ENCODE results near the gene C1orf174. TPM values are rescaled to one million over a fixed set of nuclear protein-coding genes. Genes with fewer than 3 reads are reported as not detected.

The C1orf174 gene
- total and polyA plus RNA-seq, 2 of the 13 experiments (the other 11 are each of a cell fraction or from before 2014, with no cell fraction given), result 21.6 to 31.4 TPM

DNA sequence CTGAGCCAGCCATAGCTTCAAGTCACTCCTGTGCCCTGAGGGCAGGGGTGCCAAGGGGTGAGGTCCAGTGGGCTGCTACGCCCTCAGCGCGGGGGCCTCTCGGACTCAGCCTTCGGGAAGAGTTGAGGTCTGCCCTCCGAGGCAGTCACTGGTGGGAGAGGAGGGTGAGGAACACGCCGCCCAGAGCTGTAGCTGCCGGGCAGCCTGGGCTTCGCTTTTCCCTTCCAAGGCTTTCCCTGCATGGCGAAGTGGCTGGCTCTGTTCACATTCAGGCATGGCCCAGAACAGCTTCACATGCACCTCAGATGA, 43.0 kb upstream of the C1orf174 start (continued):
- TF ChIP-seq, protein P1, sequence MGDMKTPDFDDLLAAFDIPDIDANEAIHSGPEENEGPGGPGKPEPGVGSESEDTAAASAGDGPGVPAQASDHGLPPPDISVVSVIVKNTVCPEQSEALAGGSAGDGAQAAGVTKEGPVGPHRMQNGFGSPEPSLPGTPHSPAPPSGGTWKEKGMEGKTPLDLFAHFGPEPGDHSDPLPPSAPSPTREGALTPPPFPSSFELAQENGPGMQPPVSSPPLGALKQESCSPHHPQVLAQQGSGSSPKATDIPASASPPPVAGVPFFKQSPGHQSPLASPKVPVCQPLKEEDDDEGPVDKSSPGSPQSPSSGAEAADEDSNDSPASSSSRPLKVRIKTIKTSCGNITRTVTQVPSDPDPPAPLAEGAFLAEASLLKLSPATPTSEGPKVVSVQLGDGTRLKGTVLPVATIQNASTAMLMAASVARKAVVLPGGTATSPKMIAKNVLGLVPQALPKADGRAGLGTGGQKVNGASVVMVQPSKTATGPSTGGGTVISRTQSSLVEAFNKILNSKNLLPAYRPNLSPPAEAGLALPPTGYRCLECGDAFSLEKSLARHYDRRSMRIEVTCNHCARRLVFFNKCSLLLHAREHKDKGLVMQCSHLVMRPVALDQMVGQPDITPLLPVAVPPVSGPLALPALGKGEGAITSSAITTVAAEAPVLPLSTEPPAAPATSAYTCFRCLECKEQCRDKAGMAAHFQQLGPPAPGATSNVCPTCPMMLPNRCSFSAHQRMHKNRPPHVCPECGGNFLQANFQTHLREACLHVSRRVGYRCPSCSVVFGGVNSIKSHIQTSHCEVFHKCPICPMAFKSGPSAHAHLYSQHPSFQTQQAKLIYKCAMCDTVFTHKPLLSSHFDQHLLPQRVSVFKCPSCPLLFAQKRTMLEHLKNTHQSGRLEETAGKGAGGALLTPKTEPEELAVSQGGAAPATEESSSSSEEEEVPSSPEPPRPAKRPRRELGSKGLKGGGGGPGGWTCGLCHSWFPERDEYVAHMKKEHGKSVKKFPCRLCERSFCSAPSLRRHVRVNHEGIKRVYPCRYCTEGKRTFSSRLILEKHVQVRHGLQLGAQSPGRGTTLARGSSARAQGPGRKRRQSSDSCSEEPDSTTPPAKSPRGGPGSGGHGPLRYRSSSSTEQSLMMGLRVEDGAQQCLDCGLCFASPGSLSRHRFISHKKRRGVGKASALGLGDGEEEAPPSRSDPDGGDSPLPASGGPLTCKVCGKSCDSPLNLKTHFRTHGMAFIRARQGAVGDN (CRISPR knock-in tag; IDR thresholded peaks at IDR 0.05), result peak; percentile 53
- TF ChIP-seq SOX6 (IDR thresholded peaks at IDR 0.05), result no peak
- TF ChIP-seq SOX6 (CRISPR knock-in tag; IDR thresholded peaks at IDR 0.05), result peak; percentile 11; the same call in 1 of the 2 replicates
- TF ChIP-seq ZSCAN25 (CRISPR knock-in tag; IDR thresholded peaks at IDR 0.05), result 0 out of 2 replicates have a peak, but pooled peaks have one; percentile 11
- TF ChIP-seq, protein P2, sequence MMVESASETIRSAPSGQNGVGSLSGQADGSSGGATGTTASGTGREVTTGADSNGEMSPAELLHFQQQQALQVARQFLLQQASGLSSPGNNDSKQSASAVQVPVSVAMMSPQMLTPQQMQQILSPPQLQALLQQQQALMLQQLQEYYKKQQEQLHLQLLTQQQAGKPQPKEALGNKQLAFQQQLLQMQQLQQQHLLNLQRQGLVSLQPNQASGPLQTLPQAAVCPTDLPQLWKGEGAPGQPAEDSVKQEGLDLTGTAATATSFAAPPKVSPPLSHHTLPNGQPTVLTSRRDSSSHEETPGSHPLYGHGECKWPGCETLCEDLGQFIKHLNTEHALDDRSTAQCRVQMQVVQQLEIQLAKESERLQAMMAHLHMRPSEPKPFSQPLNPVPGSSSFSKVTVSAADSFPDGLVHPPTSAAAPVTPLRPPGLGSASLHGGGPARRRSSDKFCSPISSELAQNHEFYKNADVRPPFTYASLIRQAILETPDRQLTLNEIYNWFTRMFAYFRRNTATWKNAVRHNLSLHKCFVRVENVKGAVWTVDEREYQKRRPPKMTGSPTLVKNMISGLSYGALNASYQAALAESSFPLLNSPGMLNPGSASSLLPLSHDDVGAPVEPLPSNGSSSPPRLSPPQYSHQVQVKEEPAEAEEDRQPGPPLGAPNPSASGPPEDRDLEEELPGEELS (CRISPR knock-in tag; IDR thresholded peaks at IDR 0.05), result 0 out of 2 replicates have a peak, but pooled peaks have one; percentile 5
- TF ChIP-seq, protein P3, sequence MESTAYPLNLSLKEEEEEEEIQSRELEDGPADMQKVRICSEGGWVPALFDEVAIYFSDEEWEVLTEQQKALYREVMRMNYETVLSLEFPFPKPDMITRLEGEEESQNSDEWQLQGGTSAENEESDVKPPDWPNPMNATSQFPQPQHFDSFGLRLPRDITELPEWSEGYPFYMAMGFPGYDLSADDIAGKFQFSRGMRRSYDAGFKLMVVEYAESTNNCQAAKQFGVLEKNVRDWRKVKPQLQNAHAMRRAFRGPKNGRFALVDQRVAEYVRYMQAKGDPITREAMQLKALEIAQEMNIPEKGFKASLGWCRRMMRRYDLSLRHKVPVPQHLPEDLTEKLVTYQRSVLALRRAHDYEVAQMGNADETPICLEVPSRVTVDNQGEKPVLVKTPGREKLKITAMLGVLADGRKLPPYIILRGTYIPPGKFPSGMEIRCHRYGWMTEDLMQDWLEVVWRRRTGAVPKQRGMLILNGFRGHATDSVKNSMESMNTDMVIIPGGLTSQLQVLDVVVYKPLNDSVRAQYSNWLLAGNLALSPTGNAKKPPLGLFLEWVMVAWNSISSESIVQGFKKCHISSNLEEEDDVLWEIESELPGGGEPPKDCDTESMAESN (CRISPR knock-in tag; conservative IDR thresholded peaks at IDR 0.05), result 0 out of 2 replicates have a peak, but pooled peaks have one; percentile 14
- TF ChIP-seq, protein P4, sequence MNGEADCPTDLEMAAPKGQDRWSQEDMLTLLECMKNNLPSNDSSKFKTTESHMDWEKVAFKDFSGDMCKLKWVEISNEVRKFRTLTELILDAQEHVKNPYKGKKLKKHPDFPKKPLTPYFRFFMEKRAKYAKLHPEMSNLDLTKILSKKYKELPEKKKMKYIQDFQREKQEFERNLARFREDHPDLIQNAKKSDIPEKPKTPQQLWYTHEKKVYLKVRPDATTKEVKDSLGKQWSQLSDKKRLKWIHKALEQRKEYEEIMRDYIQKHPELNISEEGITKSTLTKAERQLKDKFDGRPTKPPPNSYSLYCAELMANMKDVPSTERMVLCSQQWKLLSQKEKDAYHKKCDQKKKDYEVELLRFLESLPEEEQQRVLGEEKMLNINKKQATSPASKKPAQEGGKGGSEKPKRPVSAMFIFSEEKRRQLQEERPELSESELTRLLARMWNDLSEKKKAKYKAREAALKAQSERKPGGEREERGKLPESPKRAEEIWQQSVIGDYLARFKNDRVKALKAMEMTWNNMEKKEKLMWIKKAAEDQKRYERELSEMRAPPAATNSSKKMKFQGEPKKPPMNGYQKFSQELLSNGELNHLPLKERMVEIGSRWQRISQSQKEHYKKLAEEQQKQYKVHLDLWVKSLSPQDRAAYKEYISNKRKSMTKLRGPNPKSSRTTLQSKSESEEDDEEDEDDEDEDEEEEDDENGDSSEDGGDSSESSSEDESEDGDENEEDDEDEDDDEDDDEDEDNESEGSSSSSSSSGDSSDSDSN (CRISPR knock-in tag; IDR thresholded peaks at IDR 0.05), result peak; percentile 81
- TF ChIP-seq, protein P5, sequence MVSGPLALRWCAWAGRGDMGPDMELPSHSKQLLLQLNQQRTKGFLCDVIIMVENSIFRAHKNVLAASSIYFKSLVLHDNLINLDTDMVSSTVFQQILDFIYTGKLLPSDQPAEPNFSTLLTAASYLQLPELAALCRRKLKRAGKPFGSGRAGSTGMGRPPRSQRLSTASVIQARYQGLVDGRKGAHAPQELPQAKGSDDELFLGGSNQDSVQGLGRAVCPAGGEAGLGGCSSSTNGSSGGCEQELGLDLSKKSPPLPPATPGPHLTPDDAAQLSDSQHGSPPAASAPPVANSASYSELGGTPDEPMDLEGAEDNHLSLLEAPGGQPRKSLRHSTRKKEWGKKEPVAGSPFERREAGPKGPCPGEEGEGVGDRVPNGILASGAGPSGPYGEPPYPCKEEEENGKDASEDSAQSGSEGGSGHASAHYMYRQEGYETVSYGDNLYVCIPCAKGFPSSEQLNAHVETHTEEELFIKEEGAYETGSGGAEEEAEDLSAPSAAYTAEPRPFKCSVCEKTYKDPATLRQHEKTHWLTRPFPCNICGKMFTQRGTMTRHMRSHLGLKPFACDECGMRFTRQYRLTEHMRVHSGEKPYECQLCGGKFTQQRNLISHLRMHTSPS (CRISPR knock-in tag; IDR thresholded peaks at IDR 0.05; ENCODE audit: low read depth), result peak; percentile 46; the same call in 1 of the 2 replicates
- TF ChIP-seq ATAD3A (CRISPR knock-in tag; IDR thresholded peaks at IDR 0.05), result no peak
